Measurements from ENCODE around the gene ARL5A.

Gene ARL5A

DNA sequence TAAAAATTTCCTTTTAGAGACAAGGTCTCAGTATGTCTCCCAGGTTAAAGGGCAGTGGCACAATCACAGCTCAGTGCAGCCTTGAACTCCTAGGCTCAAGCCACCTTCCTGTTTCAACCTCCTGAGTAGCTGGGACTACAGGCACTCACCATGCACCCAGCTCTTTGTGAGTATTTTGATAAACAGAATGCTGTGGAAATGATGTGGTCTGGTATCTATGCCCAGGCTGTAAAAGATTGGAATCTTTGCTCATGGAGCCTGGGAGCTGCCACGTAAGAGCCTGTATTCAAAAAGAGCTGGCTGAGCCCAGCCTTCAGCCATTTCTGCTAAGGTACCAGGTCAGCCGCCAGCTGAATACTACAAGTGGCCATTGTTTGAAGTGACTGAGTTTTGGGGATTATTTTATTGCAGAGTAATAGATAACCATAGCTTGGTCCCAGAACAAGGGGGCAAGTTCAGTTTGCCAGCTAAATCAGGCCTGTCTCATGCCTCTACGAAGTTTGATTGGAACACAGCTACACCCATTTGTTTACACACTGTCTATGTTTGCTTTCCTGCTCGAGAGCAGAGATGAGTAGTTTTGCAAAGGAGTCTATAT is 21.3 kb upstream of the ARL5A start:
- H3K4me3 ChIP-seq (ENCODE audit: control insufficient read depth, low read depth, low read length) = no peak overlapping the region
- TF ChIP-seq, protein P1, sequence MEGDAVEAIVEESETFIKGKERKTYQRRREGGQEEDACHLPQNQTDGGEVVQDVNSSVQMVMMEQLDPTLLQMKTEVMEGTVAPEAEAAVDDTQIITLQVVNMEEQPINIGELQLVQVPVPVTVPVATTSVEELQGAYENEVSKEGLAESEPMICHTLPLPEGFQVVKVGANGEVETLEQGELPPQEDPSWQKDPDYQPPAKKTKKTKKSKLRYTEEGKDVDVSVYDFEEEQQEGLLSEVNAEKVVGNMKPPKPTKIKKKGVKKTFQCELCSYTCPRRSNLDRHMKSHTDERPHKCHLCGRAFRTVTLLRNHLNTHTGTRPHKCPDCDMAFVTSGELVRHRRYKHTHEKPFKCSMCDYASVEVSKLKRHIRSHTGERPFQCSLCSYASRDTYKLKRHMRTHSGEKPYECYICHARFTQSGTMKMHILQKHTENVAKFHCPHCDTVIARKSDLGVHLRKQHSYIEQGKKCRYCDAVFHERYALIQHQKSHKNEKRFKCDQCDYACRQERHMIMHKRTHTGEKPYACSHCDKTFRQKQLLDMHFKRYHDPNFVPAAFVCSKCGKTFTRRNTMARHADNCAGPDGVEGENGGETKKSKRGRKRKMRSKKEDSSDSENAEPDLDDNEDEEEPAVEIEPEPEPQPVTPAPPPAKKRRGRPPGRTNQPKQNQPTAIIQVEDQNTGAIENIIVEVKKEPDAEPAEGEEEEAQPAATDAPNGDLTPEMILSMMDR (conservative IDR thresholded peaks at IDR 0.05; ENCODE audit: control insufficient read depth, insufficient read depth, low read depth, low read length) = no peak
- DNase-seq (ENCODE audit: low read depth) = no peak

DNA sequence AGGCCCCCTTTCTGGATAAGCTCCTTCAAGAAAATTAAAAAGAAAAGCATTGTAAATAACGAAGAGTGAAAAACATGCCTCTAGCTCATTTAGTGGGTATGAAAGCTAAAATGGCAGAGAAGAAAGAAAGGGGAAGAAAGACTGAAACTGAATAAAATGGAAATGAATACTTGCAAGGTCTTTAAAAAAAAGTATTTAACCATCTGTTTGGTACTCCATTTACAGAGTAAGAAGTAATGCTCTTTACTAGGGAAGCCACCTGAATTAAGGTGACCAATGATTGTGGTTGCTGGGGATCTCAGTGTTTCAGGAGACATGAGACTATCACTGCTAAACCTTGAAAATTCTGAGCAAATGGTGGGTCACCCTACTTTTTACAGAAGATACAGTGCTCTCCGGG is 17.7 kb upstream of the ARL5A start:
- TF ChIP-seq, protein P1 (conservative IDR thresholded peaks at IDR 0.05; ENCODE audit: control insufficient read depth, insufficient read depth, low read depth, low read length) = no peak
- no peak overlapping the region for H3K4me3 ChIP-seq (ENCODE audit: control insufficient read depth, low read depth, low read length)
- no peak for DNase-seq (ENCODE audit: low read depth)

DNA sequence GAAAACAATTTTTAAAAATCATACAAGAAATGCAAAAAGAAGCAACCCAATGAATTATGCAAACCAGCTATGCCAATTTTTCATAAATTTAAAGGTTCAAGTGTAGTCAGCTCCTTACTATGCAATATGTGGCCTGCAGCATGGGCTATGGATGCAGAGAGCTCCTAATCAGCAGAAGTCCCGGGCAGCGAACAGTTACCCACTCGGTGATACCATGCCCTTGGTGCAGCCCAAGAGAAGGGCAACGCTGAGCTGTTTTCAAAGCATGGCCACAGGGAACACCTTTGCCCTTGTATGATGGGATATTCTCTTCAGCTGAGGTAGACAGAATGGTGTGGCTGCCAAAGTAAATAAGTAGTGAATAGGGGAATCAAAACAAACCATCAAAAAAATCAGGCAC is 17.3 kb upstream of the ARL5A start:
- no peak for DNase-seq (ENCODE audit: low read depth)
- TF ChIP-seq, protein P1 (conservative IDR thresholded peaks at IDR 0.05; ENCODE audit: control insufficient read depth, insufficient read depth, low read depth, low read length) = no peak
- H3K4me3 ChIP-seq (ENCODE audit: control insufficient read depth, low read depth, low read length) = no peak overlapping the region

DNA sequence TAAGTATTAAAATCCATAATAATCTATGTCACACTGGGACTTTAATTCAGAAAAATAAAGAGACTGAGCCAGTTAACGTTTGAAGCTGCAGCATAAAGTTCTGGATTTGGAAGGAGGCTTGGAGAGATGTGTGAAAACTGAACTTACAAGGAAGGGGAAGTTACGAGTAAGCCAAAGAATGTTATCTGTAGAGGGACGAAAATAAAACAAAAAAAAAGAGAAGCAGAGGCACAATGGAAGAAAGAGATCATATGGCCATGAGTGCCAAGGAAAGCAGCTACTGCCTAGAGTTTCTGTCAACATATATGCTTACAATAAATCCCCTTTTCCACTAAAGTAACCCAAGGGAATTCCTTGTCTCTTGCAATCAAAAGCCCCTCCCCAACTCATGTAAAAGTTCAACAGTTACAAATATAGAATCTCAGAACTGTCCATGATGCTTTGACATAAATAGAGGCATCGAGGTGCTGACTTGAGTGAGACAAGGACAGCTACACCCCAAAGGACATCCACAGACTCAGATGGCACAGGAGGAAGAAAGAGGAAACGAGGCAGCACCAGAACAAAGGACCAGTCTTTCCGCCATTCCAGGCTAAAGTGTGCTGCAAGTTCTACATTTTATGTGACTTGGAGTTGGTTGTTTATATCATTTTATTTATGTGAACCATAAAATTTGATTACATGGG is 16.1 kb upstream of the ARL5A start:
- H3K4me3 ChIP-seq (ENCODE audit: control insufficient read depth, low read depth, low read length) = no peak overlapping the region
- TF ChIP-seq, protein P1 (conservative IDR thresholded peaks at IDR 0.05; ENCODE audit: control insufficient read depth, insufficient read depth, low read depth, low read length) = no peak
- DNase-seq (ENCODE audit: low read depth) = no peak

DNA sequence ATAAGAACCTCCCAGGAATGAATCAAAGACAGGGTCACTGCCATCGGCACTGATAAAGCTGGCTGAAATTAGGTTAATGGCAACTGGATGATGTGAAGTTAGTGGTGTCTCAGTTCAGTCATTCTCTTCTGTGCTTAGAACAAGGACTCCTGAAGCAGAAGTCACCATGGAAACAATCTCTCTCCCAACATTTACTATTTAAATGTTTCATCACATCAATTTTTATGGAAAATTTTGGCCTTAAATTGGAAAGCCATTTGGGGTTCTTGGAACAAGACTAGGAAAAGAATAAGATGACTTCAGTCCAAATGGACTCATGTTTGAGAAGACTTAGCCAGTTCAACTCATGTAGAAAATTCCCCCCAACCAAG is 15.5 kb upstream of the ARL5A start:
- TF ChIP-seq, protein P1 (conservative IDR thresholded peaks at IDR 0.05; ENCODE audit: control insufficient read depth, insufficient read depth, low read depth, low read length) = no peak

DNA sequence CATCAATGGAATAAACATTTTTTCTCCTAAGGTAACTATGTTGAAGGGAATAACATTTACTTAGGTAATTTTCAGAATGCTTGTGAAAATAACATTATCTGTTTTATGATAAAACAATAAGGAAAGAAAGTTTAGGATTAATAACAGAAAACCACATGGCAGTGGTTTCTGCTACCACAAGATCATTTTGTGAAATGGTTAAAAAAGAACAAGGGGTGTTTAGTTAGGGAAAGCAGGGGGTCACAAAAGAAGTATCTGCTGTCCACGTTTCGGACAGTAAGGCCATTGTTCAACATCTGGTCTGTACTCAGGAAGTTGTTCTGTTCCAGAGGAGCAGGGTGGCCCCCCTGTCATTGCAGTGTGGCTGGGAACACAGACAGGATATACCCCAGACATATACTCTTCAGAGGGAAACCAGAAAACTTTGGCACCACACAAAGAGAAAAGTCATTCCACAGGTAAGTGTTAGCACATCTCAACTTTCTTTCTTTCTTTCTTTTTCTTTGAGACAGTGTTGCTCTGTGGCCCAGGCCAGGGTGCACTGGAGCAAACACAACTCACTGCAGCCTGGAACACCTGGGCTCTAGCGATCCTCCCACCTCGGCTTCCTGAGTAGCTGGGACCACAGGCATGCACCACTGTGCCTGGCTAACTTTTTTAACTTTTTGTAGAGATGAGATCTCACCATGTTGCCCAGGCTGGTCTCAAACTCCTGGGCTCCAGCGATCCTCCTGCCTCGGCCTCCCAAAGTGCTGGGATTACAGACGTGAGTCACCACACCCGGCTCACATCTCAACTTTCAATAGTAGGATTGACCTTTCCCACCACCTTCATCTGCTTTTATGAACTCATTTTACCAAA is 14.8 kb upstream of the ARL5A start:
- no peak for DNase-seq (ENCODE audit: low read depth)
- no peak overlapping the region for H3K4me3 ChIP-seq (ENCODE audit: control insufficient read depth, low read depth, low read length)
- TF ChIP-seq, protein P1 (conservative IDR thresholded peaks at IDR 0.05; ENCODE audit: control insufficient read depth, insufficient read depth, low read depth, low read length) = no peak

More for the DNA sequence above, 15.5 kb upstream of the ARL5A start:
- no peak overlapping the region for H3K4me3 ChIP-seq (ENCODE audit: control insufficient read depth, low read depth, low read length)
- no peak for DNase-seq (ENCODE audit: low read depth)
